ENCODE measurements around the gene SUCLG2. TPM values are rescaled to one million over a fixed set of nuclear protein-coding genes. Genes with fewer than 3 reads are reported as not detected.

SUCLG2 gene
- total RNA-seq, 3 donors from 2014 or later (not counting 1 experiment from before 2014, with no cell fraction given) = 43.6 to 55.8 (median 49.9) TPM

- Mint-ChIP-seq H3K36me3 (no peaks in the 10 kb centered on the region), H3K4me3 (no peak overlapping the region), H3K4me1 (peaks cover 8 to 13% of the 10 kb centered on the region in 2 donors), H3K27me3 (ENCODE audit: low read depth in 2 of 2) (no peaks in the 10 kb centered on the region), H3K9me3 (no peaks in the 10 kb centered on the region), H3K27ac (no peak overlapping the region)
- Histone ChIP-seq H3K27me3 (ENCODE audit: control insufficient read depth, insufficient read depth, low read length) (no peaks in the 10 kb centered on the region), H3K27ac (ENCODE audit: low read length) (no peak overlapping the region), H3K9me3 (ENCODE audit: control insufficient read depth, insufficient read depth, low read length) (no peaks in the 10 kb centered on the region), H3K36me3 (ENCODE audit: control insufficient read depth, insufficient read depth, low read length) (peaks cover 2% of the 10 kb centered on the region), H3K4me1 (ENCODE audit: control insufficient read depth, insufficient read depth, low read length) (no peaks in the 10 kb centered on the region), H3K4me3 (ENCODE audit: low read length) (no peak overlapping the region)
- no peak for TF ChIP-seq CTCF (IDR thresholded peaks at IDR 0.05)
- intact Hi-C loops (cut with micrococcal nuclease) = no loop called here
- 97% methylated on average over 5 of the region's 5 CpGs for WGBS (ENCODE audit: insufficient coverage)
- DNase-seq = no peak
- ATAC-seq = no peak
Observed at GRCh38 chr3:67462187-67462586, 192.2 kb downstream of the SUCLG2 start.

GRCh38 chr3:67461667-67462142 lies 192.7 kb downstream of the SUCLG2 start:
- Mint-ChIP-seq H3K27ac (no peak overlapping the region), H3K36me3 (no peaks in the 10 kb centered on the region), H3K4me3 (no peak overlapping the region), H3K27me3 (ENCODE audit: low read depth in 2 of 2) (no peaks in the 10 kb centered on the region), H3K9me3 (no peaks in the 10 kb centered on the region), H3K4me1 (peaks cover 8 to 13% of the 10 kb centered on the region in 2 donors)
- H3K4me1 ChIP-seq (ENCODE audit: control insufficient read depth, insufficient read depth, low read length) = no peaks in the 10 kb centered on the region
- no peak overlapping the region for H3K27ac ChIP-seq (ENCODE audit: low read length)
- 95% methylated on average over 1 of the region's 3 CpGs for whole genome bisulfite sequencing (ENCODE audit: insufficient coverage)
- peaks cover 2% of the 10 kb centered on the region for H3K36me3 ChIP-seq (ENCODE audit: control insufficient read depth, insufficient read depth, low read length)
- DNase-seq (no peak), ATAC-seq (no peak)
- intact Hi-C loops (cut with micrococcal nuclease) = no loop called here
- H3K27me3 ChIP-seq (ENCODE audit: control insufficient read depth, insufficient read depth, low read length) = no peaks in the 10 kb centered on the region
- no peak overlapping the region for H3K4me3 ChIP-seq (ENCODE audit: low read length)
- no peaks in the 10 kb centered on the region for H3K9me3 ChIP-seq (ENCODE audit: control insufficient read depth, insufficient read depth, low read length)
- no peak for TF ChIP-seq CTCF (IDR thresholded peaks at IDR 0.05)

- no peak for ATAC-seq
- TF ChIP-seq CTCF (IDR thresholded peaks at IDR 0.05) = no peak
- intact Hi-C loops (cut with micrococcal nuclease) = no loop called here
Observed at GRCh38 chr3:67460841-67461510, 193.4 kb downstream of the SUCLG2 start.

GRCh38 chr3:67459796-67460195 lies 194.6 kb downstream of the SUCLG2 start:
- peaks cover 5 to 18% of the 10 kb centered on the region in 2 donors for H3K4me1 Mint-ChIP-seq
- DNase-seq (no peak), ATAC-seq (no peak)
- no peaks in the 10 kb centered on the region for H3K36me3 Mint-ChIP-seq
- TF ChIP-seq CTCF (IDR thresholded peaks at IDR 0.05) = no peak
- H3K27ac ChIP-seq (ENCODE audit: low read length) = no peak overlapping the region
- peaks cover 2% of the 10 kb centered on the region for H3K36me3 ChIP-seq (ENCODE audit: control insufficient read depth, insufficient read depth, low read length)
- WGBS (ENCODE audit: insufficient coverage) = 100% methylated on average over 1 of the region's 2 CpGs
- no peaks in the 10 kb centered on the region for H3K27me3 Mint-ChIP-seq (ENCODE audit: low read depth in 2 of 2)
- H3K27me3 ChIP-seq (ENCODE audit: control insufficient read depth, insufficient read depth, low read length) = no peaks in the 10 kb centered on the region
- no peaks in the 10 kb centered on the region for H3K9me3 ChIP-seq (ENCODE audit: control insufficient read depth, insufficient read depth, low read length)
- no peaks in the 10 kb centered on the region for H3K4me1 ChIP-seq (ENCODE audit: control insufficient read depth, insufficient read depth, low read length)
- no peak overlapping the region for H3K4me3 ChIP-seq (ENCODE audit: low read length)
- H3K27ac Mint-ChIP-seq = no peak overlapping the region
- no peaks in the 10 kb centered on the region for H3K9me3 Mint-ChIP-seq
- no peak overlapping the region for H3K4me3 Mint-ChIP-seq
- intact Hi-C loops (cut with micrococcal nuclease) = no loop called here

More at GRCh38 chr3:67460841-67461510, 193.4 kb downstream of the SUCLG2 start:
- over 99% methylated on average over 7 of the region's 8 CpGs for WGBS (ENCODE audit: insufficient coverage)
- H3K4me3 ChIP-seq (ENCODE audit: low read length) = no peak overlapping the region
- no peaks in the 10 kb centered on the region for H3K9me3 ChIP-seq (ENCODE audit: control insufficient read depth, insufficient read depth, low read length)
- DNase-seq = no peak
- no peak overlapping the region for H3K27ac ChIP-seq (ENCODE audit: low read length)
- Mint-ChIP-seq H3K27me3 (ENCODE audit: low read depth in 2 of 2) (no peaks in the 10 kb centered on the region), H3K4me3 (no peak overlapping the region), H3K4me1 (peaks cover 8 to 13% of the 10 kb centered on the region in 2 donors), H3K9me3 (no peaks in the 10 kb centered on the region), H3K36me3 (no peaks in the 10 kb centered on the region), H3K27ac (no peak overlapping the region)
- no peaks in the 10 kb centered on the region for H3K27me3 ChIP-seq (ENCODE audit: control insufficient read depth, insufficient read depth, low read length)
- H3K36me3 ChIP-seq (ENCODE audit: control insufficient read depth, insufficient read depth, low read length) = peaks cover 2% of the 10 kb centered on the region
- H3K4me1 ChIP-seq (ENCODE audit: control insufficient read depth, insufficient read depth, low read length) = no peaks in the 10 kb centered on the region

Data from natural killer cell (primary cell).